Hematopoietic multipotent progenitor cell treated with erythropoietin and hydrocortisone succinate and interleukin-3 and kit ligand, for 15 days (in vitro differentiated cells): ENCODE measurements around the gene TFE3.
"Not testable (repeated sequence)": the region's sequence is repeated elsewhere in the genome, so short reads cannot be mapped to it uniquely, and the experiment has no call there.

Source experiments
- DNase-seq: peaks from one replicate; pipeline ENCODE4 v3.0.0-alpha.2; 2015; ENCODE audit warnings: low spot score

TFE3 gene

GRCh38 chrX:49000636-49001035 is 42.5 kb downstream of the TFE3 start:
- no peak for DNase-seq

- no peak for DNase-seq
Observed at GRCh38 chrX:48999030-48999429, 44.1 kb downstream of the TFE3 start.

GRCh38 chrX:48998391-48998790 is 44.8 kb downstream of the TFE3 start:
- DNase-seq, result no peak

- no peak for DNase-seq
Observed at GRCh38 chrX:48997865-48998264, 45.3 kb downstream of the TFE3 start.

GRCh38 chrX:48997455-48997854 is 45.7 kb downstream of the TFE3 start:
- no peak for DNase-seq

- no peak for DNase-seq
Observed at GRCh38 chrX:48996969-48997368, 46.2 kb downstream of the TFE3 start.

GRCh38 chrX:48992341-48992740 is 50.8 kb downstream of the TFE3 start:
- DNase-seq, result no peak

GRCh38 chrX:48989483-48989882 is 53.7 kb downstream of the TFE3 start:
- DNase-seq, result no peak

GRCh38 chrX:48983896-48984295 is 59.3 kb downstream of the TFE3 start:
- no peak for DNase-seq

- DNase-seq, result no peak
Observed at GRCh38 chrX:48983081-48983480, 60.1 kb downstream of the TFE3 start.

- no peak for DNase-seq
Observed at GRCh38 chrX:48981178-48981577, 62.0 kb downstream of the TFE3 start.

- not testable (repeated sequence) for DNase-seq
Observed at GRCh38 chrX:48980341-48980740, 62.8 kb downstream of the TFE3 start.
